GM19043 (cell line): ENCODE measurements around the gene HECW1.

ENCODE experiments used
- ATAC-seq: cut with Tn5 transposase; IDR thresholded peaks from one replicate; pipeline ENCODE4 v1.9.1; 2021; ENCODE audit warnings: low read depth; ENCODE audit not compliant: unreplicated experiment

The HECW1 gene

DNA sequence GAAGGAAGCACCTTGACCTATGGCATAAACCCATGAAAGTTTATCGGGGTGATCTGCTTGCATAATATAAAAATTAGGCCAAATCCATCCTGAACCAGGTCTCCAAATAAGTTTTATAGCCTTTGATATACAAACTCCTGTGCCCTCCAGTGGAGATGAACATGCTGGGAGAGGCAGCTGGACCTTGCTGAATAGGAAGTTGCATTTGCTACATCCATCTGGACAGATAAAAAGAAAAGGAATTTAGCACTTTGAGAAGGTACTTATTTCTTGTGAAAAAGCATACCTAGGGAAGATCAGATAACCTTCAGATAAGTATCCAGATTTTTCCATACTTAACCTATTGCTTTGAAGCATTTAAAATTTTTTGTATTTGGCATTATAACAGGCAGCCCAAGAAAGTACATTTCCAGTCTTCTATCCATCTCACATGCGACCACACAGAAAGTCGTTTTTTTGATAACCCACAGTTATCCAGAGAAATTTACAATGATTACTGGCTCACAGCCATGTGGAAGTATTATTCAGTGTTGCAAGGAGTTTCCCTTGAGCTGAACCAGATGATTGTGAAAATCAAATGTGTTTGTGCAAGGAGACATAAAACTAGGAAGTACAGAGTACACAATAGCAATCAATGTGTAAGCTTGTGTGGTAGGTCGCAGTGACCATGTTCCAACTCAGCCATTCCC, 346.0 kb downstream of the HECW1 start:
- no peak for ATAC-seq

DNA sequence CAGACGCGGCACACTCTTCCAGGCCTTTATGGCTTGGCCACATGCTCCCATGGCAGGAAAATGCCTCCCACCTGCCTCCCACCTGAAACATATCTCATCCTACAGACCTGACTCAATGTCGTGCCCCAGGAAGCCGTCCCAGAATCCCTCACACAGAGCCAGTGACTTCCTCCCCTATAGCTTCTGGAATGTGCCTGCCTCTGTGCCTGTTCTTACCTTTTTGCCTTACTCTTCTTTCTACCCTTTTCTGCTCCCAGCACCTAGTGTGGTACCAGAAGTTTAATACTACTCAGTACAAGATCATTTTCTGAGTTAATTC, 346.5 kb downstream of the HECW1 start:
- no peak for ATAC-seq

DNA sequence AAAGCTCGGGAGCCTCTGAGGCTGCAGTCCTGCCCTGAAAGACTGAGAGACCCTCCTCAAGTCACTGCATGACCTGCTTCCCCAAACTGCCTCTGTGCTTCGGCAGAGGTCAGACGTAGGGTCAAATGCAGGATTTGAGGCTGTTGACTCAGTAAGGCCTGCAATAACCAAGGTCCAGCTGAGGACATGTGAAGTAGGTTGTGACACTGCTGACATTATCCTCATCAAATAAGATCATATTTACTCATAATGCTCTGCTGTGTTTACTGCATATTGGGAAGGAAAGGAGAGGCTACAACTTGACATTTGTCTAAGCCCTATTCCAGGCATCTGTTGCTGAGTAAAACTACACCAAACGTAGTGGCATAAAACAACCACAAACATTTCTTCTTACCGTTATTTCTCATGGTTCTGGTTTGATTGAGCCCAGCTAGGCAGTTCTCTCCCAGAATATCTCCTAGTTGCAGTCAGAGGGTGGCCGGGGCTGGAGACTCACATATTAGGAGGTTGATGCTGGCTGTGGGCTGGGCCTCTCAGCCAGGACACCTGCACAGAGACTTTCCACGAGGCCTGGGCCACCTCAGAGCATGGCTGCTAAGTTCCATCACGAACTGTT, 348.4 kb downstream of the HECW1 start:
- ATAC-seq = no peak

DNA sequence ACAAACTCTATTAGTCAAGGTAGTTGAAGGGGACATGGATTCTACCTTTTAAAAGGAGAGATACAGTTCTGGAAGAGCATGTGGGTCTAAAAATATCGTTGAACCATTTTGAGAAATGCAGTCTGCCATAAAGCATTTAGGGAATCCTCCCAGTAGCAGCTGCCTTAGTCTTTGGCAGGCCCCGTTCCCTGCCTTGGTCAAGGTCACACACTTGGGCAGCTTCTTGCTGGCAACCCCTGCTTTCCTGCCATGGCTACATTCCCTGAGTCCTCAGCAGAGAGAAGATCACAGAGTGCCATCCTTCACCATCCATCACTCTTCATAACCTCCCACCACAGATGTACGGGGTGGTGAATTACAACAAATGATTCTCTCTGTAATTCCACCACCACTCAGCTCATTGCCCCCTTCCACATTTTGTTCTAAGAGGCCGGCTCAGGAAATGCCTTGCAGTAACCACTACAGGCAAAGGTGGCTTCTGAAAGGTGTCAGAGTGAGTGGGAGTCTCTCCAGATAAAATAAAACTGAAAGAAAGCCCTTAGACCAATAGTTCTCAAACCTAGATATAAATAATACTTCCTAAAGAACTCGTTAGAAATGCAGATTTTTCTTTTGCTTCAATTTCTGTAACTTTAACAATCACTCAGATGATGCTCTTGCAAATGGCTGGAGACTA, 349.0 kb downstream of the HECW1 start:
- ATAC-seq = no peak

DNA sequence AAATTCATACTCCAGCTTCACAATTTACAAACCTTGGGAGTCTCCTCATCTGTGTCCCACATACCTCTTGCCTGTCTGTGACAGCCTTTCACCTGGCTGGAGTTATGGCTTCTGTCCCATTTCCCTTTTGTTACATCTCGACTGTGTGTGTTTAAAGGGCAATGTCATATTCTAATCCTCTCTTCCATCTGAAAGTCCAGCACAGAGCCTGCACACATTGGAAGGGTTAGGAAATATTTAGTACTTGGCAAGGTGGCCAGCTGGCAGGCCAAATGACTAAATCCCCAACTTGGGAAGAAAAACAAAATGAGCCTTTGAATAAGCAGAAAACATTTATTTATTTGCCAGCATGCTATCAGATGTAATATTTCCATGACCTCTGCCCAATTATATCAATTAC, 350.4 kb downstream of the HECW1 start:
- ATAC-seq = no peak

DNA sequence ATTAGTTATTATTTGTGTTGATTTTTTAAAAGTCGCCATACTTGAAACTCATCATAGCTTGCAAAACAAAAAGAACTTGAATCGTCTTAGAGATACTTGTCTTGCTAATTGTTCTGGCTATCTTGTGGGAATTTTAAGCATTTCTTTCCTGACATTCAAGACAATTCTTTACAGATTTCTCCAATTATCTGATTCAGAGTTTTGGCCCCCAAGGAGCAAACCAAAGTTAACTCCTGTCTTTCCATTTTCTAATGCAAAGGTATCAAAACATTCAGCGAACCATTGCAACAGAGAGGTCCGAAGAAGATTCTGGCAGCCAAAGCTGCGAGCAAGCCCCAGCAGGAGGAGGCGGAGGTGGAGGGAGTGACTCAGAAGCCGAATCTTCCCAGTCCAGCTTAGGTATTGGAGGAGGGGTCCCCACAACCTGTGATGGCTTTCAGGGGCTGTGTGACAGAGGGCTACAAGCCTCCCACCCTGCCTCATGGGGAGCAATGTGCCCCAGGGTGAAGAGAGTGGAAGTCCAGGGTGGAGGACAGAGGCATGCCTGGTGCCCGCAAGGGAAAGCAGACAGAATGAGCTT, 351.0 kb downstream of the HECW1 start:
- no peak for ATAC-seq

DNA sequence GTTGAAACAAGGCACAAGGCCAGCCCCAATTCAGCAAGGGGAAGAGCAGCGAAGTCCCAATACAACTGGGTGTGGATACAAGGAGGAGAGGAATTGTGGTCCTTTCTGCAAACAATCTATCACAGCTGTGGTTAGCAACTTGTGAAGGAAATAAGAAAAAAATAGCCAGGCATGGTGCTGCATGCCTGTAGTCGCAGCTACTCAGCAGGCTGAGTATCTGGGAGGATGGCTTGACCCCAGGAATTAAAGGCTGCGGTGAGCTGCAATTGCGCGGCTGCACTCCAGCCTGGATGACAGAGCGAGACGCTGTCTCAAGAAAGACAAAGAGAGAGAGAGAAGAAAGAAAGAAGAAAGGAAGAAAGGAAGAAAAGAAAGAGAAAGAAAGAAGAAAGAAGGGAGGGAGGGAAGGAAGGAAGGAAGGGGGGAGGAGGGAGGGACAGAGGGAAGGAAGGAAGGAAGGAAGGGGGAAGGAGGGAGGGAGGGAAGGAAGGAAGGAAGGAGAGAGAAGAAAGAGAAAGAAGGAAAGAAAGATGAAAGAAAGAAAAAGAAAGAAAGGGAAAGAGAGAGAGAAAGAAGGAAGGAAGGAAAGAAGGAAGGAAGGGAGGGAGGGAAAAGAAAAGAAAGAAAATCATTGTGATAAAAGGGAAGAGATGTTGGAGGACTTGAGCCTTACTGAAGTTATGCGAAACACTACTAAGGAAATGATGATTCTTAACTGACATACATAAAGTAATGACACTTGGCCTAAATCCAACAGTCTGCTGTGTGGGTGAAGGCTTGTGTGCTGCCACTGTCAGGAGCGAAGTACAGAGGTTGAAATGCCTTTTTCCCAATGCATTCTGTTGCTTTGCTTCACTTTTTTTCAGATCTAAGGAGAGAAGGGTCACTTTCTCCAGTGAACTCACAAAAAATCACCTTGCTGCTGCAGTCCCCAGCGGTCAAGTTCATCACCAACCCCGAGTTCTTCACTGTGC, 353.4 kb downstream of the HECW1 start:
- ATAC-seq = no peak

DNA sequence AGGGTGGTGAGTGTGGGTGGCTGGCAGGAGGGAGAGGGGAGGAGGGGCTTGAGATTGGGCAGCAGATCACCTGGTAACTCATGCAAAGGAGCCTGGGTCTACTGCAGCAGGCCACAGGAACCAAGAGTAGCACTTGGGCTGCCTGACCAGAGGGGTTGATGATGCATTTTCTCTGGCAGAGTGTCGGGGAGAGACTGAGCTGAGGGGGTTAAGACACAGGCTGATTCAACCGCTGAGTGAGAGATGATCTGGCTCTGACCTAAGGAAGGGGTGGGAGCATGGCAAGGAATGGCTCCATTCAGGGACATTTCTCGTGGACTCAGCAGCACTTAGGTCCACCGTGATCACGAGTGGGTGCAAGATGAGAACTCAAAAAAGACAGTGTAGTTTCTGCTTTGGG, 355.0 kb downstream of the HECW1 start:
- ATAC-seq = no peak

DNA sequence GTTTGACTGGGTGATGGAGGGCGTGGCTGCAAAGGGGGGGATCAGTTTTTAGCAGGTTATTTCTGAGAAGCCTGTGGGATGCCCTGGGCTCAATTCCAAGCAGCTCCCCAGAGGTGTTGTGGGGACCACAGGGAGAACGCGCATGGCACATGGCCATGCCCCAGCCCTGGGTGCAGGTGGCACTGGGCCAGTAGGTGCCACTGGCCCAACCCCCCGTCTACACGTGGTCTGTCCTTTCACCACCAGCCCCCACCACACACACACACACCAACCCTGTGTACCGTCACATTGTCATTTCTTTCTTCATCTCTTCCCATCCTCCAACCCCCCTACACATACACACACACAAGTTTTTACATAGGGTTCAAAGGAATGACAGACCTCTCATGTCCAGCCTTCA, 355.4 kb downstream of the HECW1 start:
- ATAC-seq = no peak

DNA sequence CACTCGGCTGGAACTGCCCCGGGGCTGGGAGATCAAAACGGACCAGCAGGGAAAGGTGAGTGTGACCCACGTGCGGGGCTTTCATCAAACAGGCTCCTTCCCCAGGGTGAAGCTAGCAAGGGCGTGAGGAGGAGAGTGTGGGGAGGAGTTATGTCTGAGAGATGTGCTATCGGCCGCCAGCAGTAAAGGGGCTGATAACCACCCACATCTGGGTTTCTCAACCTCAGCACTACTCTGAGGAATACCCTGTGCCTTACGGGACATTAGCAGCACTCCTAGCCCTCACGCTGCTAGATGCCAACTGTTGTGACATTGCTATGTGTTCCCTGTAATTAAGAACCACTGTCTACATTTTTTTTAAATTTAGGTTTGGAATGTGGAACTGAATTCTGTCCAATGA, 356.6 kb downstream of the HECW1 start:
- ATAC-seq = no peak

DNA sequence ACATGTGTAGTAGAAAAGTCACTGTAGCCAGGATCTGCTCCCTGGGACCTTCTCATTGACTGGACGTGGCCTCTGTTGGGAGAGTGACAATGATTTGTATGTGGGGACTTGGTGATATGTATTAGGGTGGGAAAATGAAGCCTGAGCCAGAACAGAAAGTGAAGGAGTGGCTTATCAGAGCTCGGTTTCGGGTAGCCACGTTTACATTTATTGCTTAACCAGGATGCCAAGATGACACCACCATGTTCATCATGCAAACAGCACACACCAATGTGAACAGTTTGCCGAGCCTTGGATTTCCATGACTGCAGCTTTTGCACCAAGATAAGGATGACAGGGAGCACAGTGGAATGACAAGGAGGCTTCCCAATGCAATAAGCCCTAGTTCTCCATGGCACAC, 357.7 kb downstream of the HECW1 start:
- ATAC-seq = no peak

DNA sequence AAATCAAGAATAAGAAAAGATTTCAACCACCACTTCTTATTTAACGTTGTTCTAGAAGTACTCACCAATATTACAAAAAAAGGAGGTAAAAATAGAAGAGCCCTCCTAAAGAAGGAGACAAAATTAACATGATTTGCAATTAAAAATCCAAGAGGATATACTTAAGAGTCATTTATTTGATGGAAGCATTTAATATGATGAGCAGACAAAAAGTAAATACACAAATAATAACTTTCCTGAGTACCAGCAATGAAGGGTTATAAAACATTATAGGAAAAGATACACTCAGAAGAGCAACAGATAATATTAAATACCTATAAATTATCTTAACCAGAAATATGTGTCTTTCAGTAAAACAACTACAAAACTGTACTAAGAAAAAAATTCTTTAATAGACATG, 363.5 kb downstream of the HECW1 start:
- ATAC-seq = no peak

DNA sequence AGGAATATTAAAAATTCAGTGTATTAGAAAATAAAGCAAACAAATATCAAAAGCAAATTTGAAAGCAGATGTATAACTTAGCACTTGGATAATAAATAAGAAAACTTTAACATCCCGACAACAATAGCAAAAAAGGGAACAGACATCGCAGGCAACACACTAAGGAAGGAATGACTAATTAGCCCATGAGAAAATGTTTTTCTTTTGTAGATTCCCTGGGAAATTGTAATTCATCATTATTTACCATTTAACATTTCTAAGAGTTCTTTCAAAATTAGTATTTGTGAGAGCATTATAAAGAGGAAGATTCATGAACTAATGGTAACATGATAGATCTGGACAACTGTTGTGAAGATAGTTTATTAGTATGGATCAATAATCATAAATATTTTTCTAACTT, 364.4 kb downstream of the HECW1 start:
- ATAC-seq = no peak

DNA sequence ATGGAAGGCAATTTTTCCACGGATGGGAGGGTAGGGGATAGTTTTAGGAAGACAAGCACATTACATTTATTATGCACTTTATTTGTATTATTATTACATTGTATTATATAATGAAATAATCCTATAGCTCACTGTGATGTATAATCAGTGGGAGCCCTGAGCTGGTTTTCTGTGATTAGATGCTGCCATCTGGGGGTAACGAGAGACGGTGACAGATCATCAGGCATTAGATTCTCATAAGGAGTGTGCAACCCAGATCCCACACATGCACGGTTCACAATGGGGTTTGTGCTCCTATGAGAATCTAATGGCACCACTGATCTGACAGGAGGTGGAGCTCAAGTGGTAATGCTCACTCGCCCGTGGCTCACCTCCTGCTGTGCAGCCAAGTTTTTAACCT, 366.6 kb downstream of the HECW1 start:
- ATAC-seq = no peak

DNA sequence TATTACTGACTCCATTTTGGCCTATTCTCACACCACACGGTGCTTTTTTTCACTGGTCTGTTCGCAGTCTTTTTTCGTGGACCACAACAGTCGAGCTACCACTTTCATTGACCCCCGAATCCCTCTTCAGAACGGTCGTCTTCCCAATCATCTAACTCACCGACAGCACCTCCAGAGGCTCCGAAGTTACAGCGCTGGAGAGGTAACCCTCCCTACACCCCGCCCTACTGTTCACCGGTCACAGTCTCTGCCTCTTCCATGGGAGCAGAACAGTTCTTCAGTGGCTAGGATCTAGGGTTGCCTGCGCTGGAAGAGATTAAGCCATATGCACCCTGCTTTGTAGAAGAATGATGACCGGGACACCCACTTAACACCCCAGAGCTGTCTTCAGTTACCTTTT, 367.1 kb downstream of the HECW1 start:
- no peak for ATAC-seq

DNA sequence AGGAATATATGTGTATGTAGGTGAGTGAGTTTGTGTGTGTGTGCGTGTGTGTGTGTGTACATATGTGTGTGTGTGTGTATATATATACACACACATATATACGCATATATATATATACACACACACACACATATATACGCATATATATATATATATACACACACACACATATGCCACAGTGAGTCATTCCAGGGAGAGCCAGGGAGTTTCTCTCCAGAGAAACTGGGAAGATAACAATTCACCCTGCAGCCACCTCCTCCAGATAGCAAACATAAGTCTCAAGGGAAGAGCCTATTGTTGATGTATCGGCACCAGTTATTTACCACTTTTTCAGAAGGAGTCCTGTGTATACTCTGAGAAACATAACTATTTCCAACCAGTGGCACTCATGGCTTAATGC, 368.1 kb downstream of the HECW1 start:
- ATAC-seq = no peak

DNA sequence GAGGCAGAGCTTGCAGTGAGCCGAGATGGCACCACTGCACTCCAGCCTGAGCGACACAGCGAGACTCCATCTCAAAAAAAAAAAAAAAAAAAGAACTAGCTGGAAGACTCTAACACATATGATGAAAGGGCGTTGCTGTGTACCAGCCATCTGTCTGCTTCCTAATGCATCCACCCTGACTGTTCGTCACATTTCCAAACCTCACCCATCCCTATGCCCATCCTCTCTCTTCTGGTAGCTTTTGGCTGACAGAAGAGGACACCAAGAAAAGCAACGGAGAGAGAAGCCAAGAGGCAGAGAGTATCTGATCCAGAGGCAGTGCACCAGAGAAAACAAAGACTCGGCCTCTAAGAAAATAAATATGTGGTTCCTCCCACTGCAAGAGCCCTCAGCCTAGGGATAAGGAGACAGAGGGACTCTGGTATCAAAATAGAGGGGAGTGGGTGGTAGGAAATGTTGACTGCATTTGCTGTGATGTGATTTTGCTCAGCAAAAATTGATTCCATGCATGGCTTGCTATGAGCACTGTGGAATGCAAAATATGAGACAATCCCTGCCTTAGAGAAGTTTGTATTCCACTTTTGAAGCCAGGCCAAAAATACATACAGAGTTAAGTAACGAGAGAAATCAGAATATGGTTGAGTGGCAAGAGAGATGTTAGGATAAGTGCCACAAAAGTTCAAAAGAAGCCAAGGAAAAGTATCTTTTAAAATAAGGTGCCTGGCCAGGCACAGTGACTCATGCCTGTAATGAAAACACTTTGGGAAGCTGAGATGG, 369.6 kb downstream of the HECW1 start:
- no peak for ATAC-seq

DNA sequence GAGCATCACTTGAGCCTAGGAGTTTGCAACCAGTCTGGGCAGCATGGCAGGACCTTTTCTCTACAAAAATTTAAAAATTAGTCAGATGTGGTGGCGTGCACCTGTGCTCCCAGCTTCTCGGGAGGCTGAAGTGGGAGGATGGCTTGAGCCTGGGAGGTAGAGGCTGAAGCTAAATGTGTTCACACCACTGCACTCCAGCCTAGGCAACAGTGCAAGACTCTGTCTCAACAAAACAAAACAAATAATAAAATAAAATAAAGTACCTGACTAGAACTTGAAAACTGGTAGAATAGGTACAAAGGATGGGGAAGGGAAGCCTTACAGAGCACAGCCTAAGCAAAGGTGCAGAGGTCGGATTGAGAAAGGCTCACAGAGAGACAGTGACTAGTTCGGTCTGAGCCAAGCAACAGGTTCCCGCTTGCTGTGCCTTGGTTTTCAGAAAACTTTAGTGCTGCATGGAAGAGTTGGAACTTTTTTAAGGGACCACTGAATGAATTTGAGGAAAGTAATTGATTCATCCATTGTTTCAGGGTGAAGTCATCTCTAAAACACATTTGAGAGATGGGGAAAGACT, 370.3 kb downstream of the HECW1 start:
- ATAC-seq = no peak

DNA sequence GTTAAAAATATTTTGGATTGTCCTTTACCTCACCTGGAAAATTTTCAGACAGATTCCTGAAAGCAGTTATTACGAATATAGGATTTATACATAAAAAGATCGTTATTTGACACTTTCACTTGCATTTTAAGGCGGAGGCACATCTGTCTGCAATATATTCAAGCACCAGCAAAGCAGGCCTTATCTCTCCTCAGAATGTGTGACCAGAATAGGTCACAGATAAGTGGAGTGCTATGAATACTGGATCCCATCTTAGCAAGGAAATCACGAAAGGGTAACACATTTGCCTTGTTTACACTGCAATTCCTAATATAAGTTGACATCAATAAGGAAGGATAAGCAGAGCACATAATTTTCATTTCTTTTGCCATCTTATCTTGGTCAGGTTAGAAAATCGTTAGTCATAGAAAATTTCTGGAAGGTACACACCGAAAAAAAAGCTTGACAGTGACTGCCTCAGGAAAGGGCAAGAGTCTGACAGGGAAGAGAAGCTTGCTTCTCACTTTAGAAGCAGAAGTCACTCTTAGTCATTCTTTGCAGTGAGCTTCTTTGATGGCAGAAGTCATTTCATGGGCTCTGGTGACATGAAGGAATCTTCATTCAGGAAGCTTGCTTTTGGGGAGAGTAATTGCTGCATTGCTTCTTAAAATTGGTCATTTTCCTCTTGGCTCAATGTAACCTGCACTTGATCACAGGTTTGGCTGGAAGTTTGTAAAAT, 372.4 kb downstream of the HECW1 start:
- ATAC-seq = no peak
